GM18520 (cell line): ENCODE measurements around the gene ATP10B.

Experiments used
- ATAC-seq: cut with Tn5 transposase; IDR thresholded peaks from one replicate; pipeline ENCODE4 v1.9.1; 2021; ENCODE audit not compliant: unreplicated experiment

ATP10B gene

DNA sequence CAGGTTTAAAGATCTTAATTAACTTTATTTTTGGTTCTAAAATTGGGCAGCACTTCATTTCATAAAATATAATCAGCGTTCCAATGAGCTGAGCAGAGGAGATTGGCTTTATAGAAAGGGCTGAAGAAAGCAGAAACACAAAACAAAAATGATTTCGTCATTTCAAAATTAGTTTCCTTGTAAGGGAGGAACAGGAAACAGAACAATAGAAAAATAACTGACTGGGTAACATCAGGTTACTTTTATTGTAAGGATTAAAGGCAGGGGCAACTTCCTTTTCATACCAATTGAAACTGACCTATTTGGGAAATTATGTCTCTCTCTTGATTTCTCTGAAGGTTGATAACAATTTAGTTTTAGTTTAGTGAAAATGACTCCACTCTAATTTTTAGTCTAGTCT lies 157.1 kb downstream of the ATP10B start:
- no peak for ATAC-seq

DNA sequence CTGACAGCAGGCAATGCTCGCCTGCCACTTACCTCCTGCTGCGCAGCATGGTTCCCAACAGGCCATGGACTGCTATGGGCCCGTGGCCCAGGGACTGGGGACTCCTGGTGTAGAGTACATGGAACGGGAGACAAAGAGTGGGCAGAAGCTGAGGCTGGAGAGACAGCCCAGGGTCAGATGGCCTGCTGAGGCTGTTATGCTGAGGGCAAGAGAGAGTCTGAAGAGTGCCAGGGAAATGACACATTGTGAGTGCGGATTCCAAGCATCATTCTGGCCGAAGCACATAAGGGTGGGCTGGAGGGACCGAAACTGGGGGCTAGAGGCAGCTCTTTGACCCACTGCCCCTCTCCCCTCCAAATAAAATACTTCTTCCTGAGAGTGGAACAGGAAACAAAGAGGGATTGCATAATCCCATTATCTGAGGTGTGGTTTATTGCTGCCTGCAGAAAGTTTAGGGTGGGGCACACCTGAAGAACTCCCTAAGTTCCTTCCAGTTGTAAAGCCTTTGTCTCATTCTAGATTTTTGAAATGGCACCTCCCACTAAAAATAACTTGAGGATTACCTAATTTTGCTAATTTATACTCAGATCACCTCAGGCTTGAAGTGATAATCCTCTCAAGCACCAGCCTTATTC lies 158.1 kb downstream of the ATP10B start:
- no peak for ATAC-seq

- ATAC-seq: no peak
These were observed 159.7 kb downstream of the ATP10B start for GRCh38 chr5:160692271-160692670.

DNA sequence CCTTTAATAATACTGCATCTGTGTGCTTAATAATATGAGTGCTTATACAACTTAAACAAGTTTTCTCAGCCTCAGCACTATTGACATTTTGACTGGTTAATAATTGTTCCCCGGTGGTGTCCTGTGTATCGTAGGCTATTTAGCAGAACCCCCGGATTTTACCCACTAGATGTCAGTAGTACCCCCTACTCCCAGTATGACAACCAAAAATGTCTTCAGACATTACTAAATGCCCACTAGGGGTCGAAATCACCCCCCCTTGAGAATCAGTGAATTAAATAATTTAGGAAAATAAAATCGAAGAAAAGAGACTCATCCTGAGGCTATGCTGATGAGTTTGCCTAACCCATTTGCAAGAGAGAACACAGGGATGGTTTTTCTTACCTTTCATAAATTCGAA lies 166.3 kb downstream of the ATP10B start:
- ATAC-seq: no peak

GRCh38 chr5:160685219-160685618 lies 166.8 kb downstream of the ATP10B start:
- no peak for ATAC-seq

- ATAC-seq: no peak
These were observed 172.3 kb downstream of the ATP10B start for GRCh38 chr5:160679567-160680309.

- ATAC-seq: no peak
These were observed 176.0 kb downstream of the ATP10B start for GRCh38 chr5:160675988-160676387.

DNA sequence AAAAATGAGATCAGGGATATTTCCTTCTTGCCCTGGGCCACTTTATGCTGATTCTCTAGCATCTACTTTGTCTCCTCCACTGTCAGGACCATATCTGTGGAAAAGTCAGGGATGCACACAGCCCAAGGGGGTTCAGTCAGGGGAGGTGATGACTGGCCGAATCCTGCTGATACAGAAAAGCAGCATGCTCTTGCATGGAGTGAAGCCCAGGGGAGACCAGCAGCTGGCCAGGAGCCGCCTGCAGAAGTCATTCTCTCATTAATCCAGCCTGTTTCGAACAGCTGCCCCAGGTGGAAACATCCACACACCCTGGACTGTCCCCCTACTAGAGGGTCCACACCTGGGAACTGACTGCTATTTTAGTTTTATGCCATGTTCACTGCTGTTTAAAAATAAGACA lies 177.1 kb downstream of the ATP10B start:
- no peak for ATAC-seq

GRCh38 chr5:160672521-160672920 lies 179.5 kb downstream of the ATP10B start:
- no peak for ATAC-seq

GRCh38 chr5:160668356-160668755 lies 183.7 kb downstream of the ATP10B start:
- ATAC-seq: no peak

GRCh38 chr5:160667160-160667559 lies 184.9 kb downstream of the ATP10B start:
- ATAC-seq: no peak

DNA sequence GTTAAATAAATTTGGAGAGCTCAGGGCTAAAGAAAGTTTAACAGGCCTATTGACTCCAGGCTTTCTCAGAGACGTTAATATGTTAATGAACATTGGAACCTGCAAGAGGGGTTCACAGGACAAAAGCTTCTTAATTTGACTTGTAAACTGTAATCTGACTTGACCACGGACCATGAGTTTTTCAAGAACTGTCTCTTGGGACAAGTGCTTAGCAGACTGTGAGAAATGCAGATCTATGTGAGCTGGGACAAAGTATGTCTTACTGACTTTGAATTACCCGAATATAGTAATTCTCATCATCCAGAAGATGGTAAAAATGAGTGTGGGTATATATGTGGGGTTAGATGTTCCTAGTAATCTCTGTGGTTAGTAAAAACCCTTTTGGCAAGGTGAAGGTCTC lies 186.6 kb downstream of the ATP10B start:
- ATAC-seq: peak; percentile 74

DNA sequence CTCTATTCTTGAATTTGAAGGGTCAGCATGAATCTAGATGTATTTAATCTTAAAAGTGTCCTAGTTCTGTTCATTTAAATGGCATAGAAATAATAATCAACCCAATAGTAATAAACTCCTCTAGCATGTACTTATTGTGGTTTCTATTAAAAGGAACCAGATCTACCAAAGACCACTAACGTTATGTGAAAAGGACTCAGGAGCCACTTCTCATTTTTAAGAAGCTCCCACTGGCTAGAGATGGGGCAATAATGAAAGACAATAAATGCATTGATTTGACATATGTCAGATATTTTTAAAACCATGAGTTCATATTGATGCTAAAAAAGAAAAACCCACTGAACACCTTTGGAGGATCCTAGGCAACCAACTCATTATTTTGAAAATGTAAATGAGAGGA lies 191.9 kb downstream of the ATP10B start:
- no peak for ATAC-seq

- ATAC-seq: peak; percentile 40
These were observed 194.2 kb downstream of the ATP10B start for GRCh38 chr5:160657622-160658458.

GRCh38 chr5:160657068-160657507 lies 194.9 kb downstream of the ATP10B start:
- ATAC-seq: peak; percentile 32

- no peak for ATAC-seq
These were observed 196.3 kb downstream of the ATP10B start for GRCh38 chr5:160655717-160656116.

DNA sequence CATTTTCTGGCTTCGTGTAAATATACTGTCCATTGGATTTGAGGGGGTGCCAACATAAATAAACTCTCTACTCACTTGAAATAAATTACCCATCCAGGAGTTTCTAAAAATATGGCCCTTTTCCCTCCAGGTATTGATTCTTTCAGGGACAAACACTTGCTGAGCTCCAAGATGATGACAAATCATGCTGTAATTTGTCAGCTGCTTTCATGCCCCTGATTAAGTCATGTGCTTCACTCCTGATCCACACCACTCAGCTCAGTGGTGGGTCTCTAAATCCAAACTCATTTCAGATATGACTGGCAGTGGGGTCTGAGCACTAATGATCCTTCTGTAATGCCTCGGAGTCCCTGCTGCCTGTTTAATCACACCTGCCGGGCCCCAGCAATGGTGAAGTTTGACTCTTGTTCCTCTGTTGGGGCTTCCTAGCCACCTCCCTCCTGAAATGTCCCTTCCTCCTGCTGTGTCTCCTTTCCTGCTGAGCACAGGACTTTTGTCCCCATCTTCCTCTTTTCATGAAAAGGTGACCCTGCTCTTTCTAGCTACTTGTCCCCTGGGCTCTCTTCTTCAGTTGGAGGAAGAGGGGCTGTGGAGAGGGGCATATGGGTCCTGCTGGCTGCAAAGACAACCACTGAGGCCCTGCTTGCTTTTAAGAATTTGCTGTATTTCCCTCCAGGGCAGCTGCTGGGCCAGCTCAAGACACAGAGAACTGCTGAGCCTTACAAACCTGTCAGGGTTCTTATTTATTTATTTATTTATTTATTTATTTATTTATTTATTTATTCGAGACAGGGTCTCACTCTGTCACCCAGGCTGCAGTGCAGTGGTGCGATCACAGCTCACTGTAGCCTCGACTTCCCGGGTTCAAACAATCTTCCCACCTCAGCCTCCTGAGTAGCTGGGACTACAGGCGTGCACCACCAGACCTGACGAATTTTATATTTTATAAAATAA lies 200.0 kb downstream of the ATP10B start:
- ATAC-seq: no peak

GRCh38 chr5:160649304-160649703 lies 202.7 kb downstream of the ATP10B start:
- peak; percentile 63 for ATAC-seq

- ATAC-seq: no peak
These were observed 206.0 kb downstream of the ATP10B start for GRCh38 chr5:160646033-160646432.

DNA sequence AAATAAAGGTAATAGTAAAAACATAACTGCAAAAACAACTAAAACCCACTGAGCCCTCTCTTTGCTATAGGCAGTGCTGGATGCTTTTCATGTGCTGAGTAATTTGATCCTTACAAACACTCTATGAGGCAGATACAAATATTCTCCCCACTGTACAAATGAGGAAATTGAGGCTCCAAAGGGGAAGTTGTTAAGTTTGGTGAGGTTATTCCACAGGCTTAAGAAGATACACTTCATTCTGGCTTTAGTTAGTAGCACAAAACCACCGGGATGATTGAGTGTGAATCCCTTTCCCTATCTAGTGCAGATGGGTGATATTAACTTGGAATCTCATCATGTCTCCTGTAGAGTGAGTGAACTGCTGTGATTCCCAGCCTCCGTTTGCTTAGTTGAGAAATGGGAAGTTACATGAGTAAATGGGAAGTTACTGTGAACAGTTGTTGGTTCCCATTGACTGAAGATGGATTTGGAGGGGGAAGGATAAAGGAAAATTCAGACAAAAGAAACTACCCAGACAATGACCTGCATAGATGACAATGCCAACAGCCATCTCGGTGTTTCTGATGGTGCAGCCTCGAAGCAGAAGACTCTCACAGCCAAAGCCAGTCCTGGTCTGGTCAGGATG lies 208.3 kb downstream of the ATP10B start:
- no peak for ATAC-seq
